Vagina (tissue), 2 donors: ENCODE data around the gene CORIN.

Source experiments
- POLR2AphosphoS5 ChIP-seq, 2 donors: sonication (generic); formaldehyde crosslinking; IDR thresholded peaks; one replicate each; pipeline ENCODE4 v1.9.0; 2017; ENCODE audit warnings: antibody characterized with exemption in 2 of 2, mild to moderate bottlenecking in 2 of 2, low read depth in 1 of 2; ENCODE audit not compliant: insufficient read depth in 1 of 2
- TF ChIP-seq, protein P1 (sequence below), 3 experiments: fragments of 450-650 bp in 2 of 3; fragments of 200-600 bp in 1 of 3; sonication (generic) in 1 of 3; IDR thresholded peaks; one replicate each; pipeline ENCODE4 v1.5.1; 2017 to 2019; ENCODE audit warnings: antibody characterized with exemption in 3 of 3, mild to moderate bottlenecking in 2 of 3, moderate library complexity in 2 of 3

DNA sequence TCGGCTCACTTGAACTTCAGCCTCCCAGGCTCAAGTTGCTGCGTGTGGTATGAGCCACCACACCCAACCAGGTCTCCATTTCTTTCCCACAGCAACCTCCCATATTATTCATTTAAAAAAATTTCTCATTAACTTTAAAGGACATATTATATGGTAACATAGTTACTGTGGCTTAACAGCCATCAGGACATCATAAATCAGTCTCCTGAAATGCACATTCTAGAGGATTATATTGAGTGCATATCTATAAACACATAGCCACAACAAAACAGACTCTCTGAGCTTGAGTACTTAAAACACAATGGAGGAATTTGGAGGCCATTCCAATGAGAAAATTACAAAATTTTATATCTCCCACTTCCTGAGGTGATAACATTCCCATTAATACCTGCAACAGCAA is 61.5 kb downstream of the CORIN start:
- TF ChIP-seq, protein P1, sequence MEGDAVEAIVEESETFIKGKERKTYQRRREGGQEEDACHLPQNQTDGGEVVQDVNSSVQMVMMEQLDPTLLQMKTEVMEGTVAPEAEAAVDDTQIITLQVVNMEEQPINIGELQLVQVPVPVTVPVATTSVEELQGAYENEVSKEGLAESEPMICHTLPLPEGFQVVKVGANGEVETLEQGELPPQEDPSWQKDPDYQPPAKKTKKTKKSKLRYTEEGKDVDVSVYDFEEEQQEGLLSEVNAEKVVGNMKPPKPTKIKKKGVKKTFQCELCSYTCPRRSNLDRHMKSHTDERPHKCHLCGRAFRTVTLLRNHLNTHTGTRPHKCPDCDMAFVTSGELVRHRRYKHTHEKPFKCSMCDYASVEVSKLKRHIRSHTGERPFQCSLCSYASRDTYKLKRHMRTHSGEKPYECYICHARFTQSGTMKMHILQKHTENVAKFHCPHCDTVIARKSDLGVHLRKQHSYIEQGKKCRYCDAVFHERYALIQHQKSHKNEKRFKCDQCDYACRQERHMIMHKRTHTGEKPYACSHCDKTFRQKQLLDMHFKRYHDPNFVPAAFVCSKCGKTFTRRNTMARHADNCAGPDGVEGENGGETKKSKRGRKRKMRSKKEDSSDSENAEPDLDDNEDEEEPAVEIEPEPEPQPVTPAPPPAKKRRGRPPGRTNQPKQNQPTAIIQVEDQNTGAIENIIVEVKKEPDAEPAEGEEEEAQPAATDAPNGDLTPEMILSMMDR (IDR thresholded peaks at IDR 0.05) = no peak
- no peak for TF ChIP-seq POLR2AphosphoS5 (IDR thresholded peaks at IDR 0.05; ENCODE audit: insufficient read depth in 1 of 2, low read depth in 1 of 2)
